Body of pancreas (tissue), 4 donors: Measurements from ENCODE around the gene GPR148.

ENCODE experiments used
- POLR2A ChIP-seq, 3 donors: fragments of 450-650 bp; IDR thresholded peaks; one replicate each; pipeline ENCODE4 v1.6.1; 2016; ENCODE audit warnings: antibody characterized with exemption in 3 of 3, mild to moderate bottlenecking in 2 of 3
- TF ChIP-seq, protein P1 (sequence below), 7 experiments: fragments of 450-650 bp in 4 of 7; fragments of 200-600 bp in 3 of 7; sonication (generic) in 3 of 7; IDR thresholded peaks; one replicate each; pipeline ENCODE4 v1.5.1; 2016 to 2019; ENCODE audit warnings: antibody characterized with exemption in 7 of 7

DNA sequence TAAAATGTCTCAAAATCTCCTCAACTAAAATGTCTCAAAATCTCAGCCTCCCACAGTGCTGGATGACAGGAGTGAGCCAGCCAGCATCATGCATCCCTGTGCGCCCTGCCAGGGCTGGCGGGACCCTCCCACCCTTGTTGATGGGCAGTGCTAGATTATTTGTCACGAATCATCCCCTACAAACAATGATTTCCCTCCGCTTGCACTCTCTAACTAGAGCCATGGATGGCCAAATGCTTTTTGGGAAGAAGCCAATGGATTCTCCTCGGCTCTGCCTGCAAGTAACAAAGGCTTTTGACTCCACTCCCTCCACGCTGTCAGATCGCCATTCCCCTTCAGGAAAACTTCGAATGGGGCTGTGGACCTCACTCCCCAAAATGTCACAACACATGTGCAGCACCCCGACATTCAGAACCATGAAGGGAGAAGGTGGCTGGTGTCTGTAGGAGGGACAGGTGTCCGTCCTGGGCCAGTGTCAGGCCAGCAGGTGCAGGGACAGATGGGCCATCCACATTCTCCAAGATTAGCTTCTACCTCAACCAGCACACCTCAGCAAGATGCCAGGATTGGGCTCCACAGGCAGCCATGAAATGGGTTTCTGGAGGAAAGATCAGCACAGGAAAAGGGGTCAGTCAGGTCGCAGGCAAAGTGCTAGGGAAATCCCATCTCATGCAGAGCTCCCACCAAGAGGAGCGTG is 38.0 kb downstream of the GPR148 start:
- TF ChIP-seq, protein P1, sequence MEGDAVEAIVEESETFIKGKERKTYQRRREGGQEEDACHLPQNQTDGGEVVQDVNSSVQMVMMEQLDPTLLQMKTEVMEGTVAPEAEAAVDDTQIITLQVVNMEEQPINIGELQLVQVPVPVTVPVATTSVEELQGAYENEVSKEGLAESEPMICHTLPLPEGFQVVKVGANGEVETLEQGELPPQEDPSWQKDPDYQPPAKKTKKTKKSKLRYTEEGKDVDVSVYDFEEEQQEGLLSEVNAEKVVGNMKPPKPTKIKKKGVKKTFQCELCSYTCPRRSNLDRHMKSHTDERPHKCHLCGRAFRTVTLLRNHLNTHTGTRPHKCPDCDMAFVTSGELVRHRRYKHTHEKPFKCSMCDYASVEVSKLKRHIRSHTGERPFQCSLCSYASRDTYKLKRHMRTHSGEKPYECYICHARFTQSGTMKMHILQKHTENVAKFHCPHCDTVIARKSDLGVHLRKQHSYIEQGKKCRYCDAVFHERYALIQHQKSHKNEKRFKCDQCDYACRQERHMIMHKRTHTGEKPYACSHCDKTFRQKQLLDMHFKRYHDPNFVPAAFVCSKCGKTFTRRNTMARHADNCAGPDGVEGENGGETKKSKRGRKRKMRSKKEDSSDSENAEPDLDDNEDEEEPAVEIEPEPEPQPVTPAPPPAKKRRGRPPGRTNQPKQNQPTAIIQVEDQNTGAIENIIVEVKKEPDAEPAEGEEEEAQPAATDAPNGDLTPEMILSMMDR (IDR thresholded peaks at IDR 0.05) = no peak
- TF ChIP-seq POLR2A (IDR thresholded peaks at IDR 0.05) = no peak
